Measurements from ENCODE around the gene CFAP100. TPM values are rescaled to one million over a fixed set of nuclear protein-coding genes. Genes with fewer than 3 reads are reported as not detected.

The CFAP100 gene
- total and polyA plus RNA-seq, 12 donors: 0.17 TPM; not detected in 11

- peak in 1 of 7 donors; percentile 0 for DNase-seq
- H3K4me1 ChIP-seq (replicated peaks in 1 of 2): no peaks in the 10 kb centered on the region
- no peaks in the 10 kb centered on the region for H3K27me3 ChIP-seq
- no peak for TF ChIP-seq POLR2A (IDR thresholded peaks at IDR 0.05)
- TF ChIP-seq, protein P1, sequence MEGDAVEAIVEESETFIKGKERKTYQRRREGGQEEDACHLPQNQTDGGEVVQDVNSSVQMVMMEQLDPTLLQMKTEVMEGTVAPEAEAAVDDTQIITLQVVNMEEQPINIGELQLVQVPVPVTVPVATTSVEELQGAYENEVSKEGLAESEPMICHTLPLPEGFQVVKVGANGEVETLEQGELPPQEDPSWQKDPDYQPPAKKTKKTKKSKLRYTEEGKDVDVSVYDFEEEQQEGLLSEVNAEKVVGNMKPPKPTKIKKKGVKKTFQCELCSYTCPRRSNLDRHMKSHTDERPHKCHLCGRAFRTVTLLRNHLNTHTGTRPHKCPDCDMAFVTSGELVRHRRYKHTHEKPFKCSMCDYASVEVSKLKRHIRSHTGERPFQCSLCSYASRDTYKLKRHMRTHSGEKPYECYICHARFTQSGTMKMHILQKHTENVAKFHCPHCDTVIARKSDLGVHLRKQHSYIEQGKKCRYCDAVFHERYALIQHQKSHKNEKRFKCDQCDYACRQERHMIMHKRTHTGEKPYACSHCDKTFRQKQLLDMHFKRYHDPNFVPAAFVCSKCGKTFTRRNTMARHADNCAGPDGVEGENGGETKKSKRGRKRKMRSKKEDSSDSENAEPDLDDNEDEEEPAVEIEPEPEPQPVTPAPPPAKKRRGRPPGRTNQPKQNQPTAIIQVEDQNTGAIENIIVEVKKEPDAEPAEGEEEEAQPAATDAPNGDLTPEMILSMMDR (IDR thresholded peaks at IDR 0.05): no peak
- H3K27ac ChIP-seq: no peak overlapping the region
- no peaks in the 10 kb centered on the region for H3K36me3 ChIP-seq (replicated peaks in 1 of 2)
- WGBS, 4 donors: 82 to 89% (median 84%) methylated on average over 4 to 5 of the region's 5 CpGs
- no peaks in the 10 kb centered on the region for H3K9me3 ChIP-seq (replicated peaks in 1 of 3)
- H3K4me3 ChIP-seq: no peak overlapping the region
- intact Hi-C loops (cut with DNase I): no loop called here
These were observed 12.8 kb downstream of the CFAP100 start for GRCh38 chr3:126407412-126408044.

- WGBS, 4 donors: 82 to 86% (median 85%) methylated on average over 5 of the region's 5 CpGs
- Histone ChIP-seq H3K36me3 (replicated peaks in 1 of 2) (no peaks in the 10 kb centered on the region), H3K9me3 (replicated peaks in 1 of 3) (no peaks in the 10 kb centered on the region), H3K27me3 (no peaks in the 10 kb centered on the region), H3K27ac (no peak overlapping the region), H3K4me1 (replicated peaks in 1 of 2) (no peaks in the 10 kb centered on the region), H3K4me3 (no peak overlapping the region)
- TF ChIP-seq, protein P1 (IDR thresholded peaks at IDR 0.05): no peak
- no peak for TF ChIP-seq POLR2A (IDR thresholded peaks at IDR 0.05)
- intact Hi-C loops (cut with DNase I): no loop called here
- DNase-seq: peak in 1 of 7 donors; percentile 0
These were observed 13.4 kb downstream of the CFAP100 start for GRCh38 chr3:126408099-126408498.

DNA sequence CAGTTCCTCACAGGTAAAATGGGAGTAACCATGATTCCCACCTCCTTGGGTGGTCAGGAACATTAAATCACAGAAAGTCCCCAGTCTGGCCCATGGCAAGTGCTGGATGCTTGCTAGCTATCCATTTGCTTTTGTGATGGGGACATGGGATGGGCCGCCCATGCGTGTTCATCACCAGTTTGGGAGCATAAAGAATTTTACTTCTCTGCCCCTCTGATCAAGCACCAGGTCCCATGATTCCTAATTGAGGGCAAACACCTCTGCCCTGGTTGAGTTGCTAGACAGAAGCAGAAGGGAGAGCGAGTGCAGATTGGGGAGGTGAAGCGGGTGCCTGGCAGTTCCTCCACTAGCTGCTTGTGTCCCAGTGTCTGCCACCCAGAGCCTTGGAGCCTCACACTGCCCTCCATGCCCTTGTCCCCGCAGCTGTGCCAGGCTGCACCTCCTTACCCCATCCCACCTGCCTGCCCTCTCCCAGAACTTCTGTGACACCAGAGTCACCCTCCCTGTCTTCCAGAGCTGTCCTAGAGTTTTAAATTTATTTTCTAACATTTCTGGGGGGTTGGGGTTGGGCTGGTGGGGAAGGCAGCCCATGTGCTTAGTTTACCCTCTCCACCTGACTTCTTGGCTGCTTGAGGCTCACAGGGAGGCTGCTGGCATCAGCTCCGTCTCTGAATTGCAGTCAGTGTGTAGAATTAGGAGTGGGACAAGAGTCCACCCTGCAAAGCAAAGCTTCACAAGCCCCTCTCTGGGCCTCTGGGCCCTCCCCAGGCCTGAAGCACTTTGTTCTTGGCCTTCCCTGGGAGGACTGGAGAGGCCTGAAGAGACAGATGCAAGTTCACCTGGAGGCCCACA, 18.4 kb downstream of the CFAP100 start:
- Histone ChIP-seq H3K4me3 (no peak overlapping the region), H3K36me3 (replicated peaks in 1 of 2) (no peaks in the 10 kb centered on the region), H3K4me1 (replicated peaks in 1 of 2) (no peaks in the 10 kb centered on the region), H3K27me3 (peaks cover 20% of the 10 kb centered on the region), H3K9me3 (replicated peaks in 1 of 3) (no peaks in the 10 kb centered on the region), H3K27ac (no peak overlapping the region)
- DNase-seq: peak in 1 of 7 donors; percentile 30
- intact Hi-C loops (cut with DNase I): no loop called here
- 87 to 90% (median 89%) methylated on average over 6 of the region's 6 CpGs for WGBS, 4 donors
- TF ChIP-seq, protein P1 (IDR thresholded peaks at IDR 0.05): no peak
- no peak for TF ChIP-seq POLR2A (IDR thresholded peaks at IDR 0.05)

DNA sequence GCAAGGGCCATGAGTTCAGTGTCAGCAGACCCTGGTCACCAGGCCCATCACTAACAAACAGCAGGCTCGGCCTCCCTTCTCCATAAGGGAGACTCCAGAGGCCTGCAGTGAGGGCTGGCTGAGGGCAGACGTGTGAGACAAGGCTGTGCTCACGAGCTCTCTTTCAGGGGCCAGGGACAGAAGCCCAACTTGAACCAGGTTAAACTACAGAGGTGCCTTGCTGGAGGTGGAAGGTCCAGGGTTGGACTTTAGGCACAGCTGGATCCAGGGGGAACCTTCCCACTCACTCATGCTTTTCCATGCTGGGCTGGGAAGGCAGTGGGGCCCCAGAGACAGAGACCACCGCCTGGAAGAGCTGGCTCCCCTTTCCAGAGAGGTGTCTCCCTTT, 19.0 kb downstream of the CFAP100 start:
- TF ChIP-seq, protein P1 (IDR thresholded peaks at IDR 0.05): no peak
- no peak for TF ChIP-seq POLR2A (IDR thresholded peaks at IDR 0.05)
- Histone ChIP-seq H3K9me3 (replicated peaks in 1 of 3) (no peaks in the 10 kb centered on the region), H3K27ac (no peak overlapping the region), H3K27me3 (peaks cover 20% of the 10 kb centered on the region), H3K36me3 (replicated peaks in 1 of 2) (no peaks in the 10 kb centered on the region), H3K4me1 (replicated peaks in 1 of 2) (no peaks in the 10 kb centered on the region), H3K4me3 (no peak overlapping the region)
- intact Hi-C loops (cut with DNase I): no loop called here
- WGBS, 4 donors: 67 to 85% (median 69%) methylated on average over 1 to 4 of the region's 4 CpGs; no CpG with 5 or more reads in 1 of the 4 donors
- peak in 1 of 7 donors; percentile 27 for DNase-seq

Measured in adrenal gland (tissue), 12 donors.